PC-9 (cell line): Measurements from ENCODE around the gene FBXO34.

Source experiments
- EZH2 ChIP-seq: fragments of 200-600 bp; sonication (generic); IDR thresholded peaks from 2 replicates; pipeline ENCODE4 v1.8.0; 2017; ENCODE audit warnings: antibody characterized with exemption, low read depth
- TF ChIP-seq, protein P1 (sequence below): fragments of 200-600 bp; sonication (generic); conservative IDR thresholded peaks from 2 replicates; pipeline ENCODE4 v1.6.1; 2017; ENCODE audit warnings: mixed run types, antibody characterized with exemption, mild to moderate bottlenecking, moderate library complexity

DNA sequence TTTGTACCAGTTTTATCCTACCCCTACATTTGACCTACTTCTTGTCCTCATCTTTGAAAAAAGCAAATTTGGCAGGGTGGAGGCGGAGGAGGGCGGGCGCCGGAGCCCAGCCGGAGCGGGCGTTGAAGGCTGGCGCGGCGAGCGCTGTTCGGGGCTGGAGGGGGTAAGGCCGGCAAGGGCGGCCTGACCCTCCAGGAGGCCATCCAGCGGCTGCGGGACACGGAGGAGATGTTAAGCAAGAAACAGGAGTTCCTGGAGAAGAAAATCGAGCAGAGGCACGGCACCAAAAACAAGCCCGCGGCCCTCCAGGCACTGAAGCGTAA, 27.2 kb downstream of the FBXO34 start:
- TF ChIP-seq, protein P1, sequence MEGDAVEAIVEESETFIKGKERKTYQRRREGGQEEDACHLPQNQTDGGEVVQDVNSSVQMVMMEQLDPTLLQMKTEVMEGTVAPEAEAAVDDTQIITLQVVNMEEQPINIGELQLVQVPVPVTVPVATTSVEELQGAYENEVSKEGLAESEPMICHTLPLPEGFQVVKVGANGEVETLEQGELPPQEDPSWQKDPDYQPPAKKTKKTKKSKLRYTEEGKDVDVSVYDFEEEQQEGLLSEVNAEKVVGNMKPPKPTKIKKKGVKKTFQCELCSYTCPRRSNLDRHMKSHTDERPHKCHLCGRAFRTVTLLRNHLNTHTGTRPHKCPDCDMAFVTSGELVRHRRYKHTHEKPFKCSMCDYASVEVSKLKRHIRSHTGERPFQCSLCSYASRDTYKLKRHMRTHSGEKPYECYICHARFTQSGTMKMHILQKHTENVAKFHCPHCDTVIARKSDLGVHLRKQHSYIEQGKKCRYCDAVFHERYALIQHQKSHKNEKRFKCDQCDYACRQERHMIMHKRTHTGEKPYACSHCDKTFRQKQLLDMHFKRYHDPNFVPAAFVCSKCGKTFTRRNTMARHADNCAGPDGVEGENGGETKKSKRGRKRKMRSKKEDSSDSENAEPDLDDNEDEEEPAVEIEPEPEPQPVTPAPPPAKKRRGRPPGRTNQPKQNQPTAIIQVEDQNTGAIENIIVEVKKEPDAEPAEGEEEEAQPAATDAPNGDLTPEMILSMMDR = no peak
- TF ChIP-seq EZH2 = no peak
